WTC11 (cell line): Measurements from ENCODE around the gene PRDX1. TPM values are rescaled to one million over a fixed set of nuclear protein-coding genes. Genes with fewer than 3 reads are reported as not detected.

Source experiments
- ATAC-seq: fragments of 200-7000 bp; cut with Tn5 transposase; 2 replicates; pipeline ENCODE4 v1.10.0; 2021; ENCODE audit warnings: mild to moderate bottlenecking, moderate library complexity
- CTCF ChIA-PET: fragments of 300-600 bp; sonication (Branson Sonifier 250); formaldehyde crosslinking; loops from one replicate; lab custom pipeline; 2021; ENCODE audit warnings: antibody characterized with exemption; lab: Charles Lee
- POLR2A ChIA-PET: fragments of 350-600 bp; sonication (Branson Sonifier 250); formaldehyde crosslinking; loops from one replicate; lab custom pipeline; 2021; ENCODE audit warnings: antibody characterized with exemption; lab: Charles Lee
- DNase-seq: peaks from one replicate; pipeline ENCODE4 v3.0.0; 2021; ENCODE audit warnings: low spot score
- H3K27ac Mint-ChIP-seq: 2 replicates; pipeline ENCODE4 v1.8.0; 2021; ENCODE audit warnings: mixed read lengths
- H3K27me3 Mint-ChIP-seq: 2 replicates; pipeline ENCODE4 v1.8.0; 2021; ENCODE audit warnings: low read depth, mild to moderate bottlenecking, moderate library complexity, mixed read lengths
- H3K36me3 Mint-ChIP-seq: 2 replicates; pipeline ENCODE4 v1.8.0; 2021; ENCODE audit warnings: mixed read lengths
- H3K4me1 Mint-ChIP-seq: 2 replicates; pipeline ENCODE4 v1.8.0; 2022; ENCODE audit warnings: mixed read lengths
- H3K4me3 Mint-ChIP-seq: 2 replicates; pipeline ENCODE4 v1.8.0; 2021; ENCODE audit warnings: mild to moderate bottlenecking, moderate library complexity, mixed read lengths
- H3K9me3 Mint-ChIP-seq: 2 replicates; pipeline ENCODE4 v1.8.0; 2021; ENCODE audit warnings: mixed read lengths
- CDX4 ChIP-seq: fragments of 250-450 bp; sonication (Bioruptor Pico); IDR thresholded peaks from 2 replicates; pipeline ENCODE4 v1.9.0; 2021; ENCODE audit warnings: moderate library complexity, mild to moderate bottlenecking, inconsistent platforms, borderline replicate concordance
- ERG ChIP-seq: fragments of 250-450 bp; sonication (Bioruptor Pico); IDR thresholded peaks from 2 replicates; pipeline ENCODE4 v1.8.0; 2021; ENCODE audit warnings: mild to moderate bottlenecking
- FOXJ3 ChIP-seq: sonication (generic); formaldehyde crosslinking; IDR thresholded peaks from 2 replicates; pipeline ENCODE4 v1.9.0; 2021; ENCODE audit warnings: missing genetic modification reagents, mild to moderate bottlenecking, borderline replicate concordance
- GABPB1 ChIP-seq: sonication (generic); formaldehyde crosslinking; IDR thresholded peaks from 2 replicates; pipeline ENCODE4 v1.8.1; 2023; ENCODE audit warnings: mild to moderate bottlenecking, missing genetic modification reagents
- HMGXB4 ChIP-seq: sonication (generic); formaldehyde crosslinking; IDR thresholded peaks from 2 replicates; pipeline ENCODE4 v1.8.1; 2023; ENCODE audit warnings: mild to moderate bottlenecking, moderate library complexity, missing genetic modification reagents
- MLX ChIP-seq: sonication (generic); formaldehyde crosslinking; IDR thresholded peaks from 2 replicates; pipeline ENCODE4 v1.8.1; 2023; ENCODE audit warnings: mild to moderate bottlenecking, missing genetic modification reagents, moderate library complexity
- NFE2L1 ChIP-seq: sonication (generic); formaldehyde crosslinking; IDR thresholded peaks from 2 replicates; pipeline ENCODE4 v1.8.1; 2023; ENCODE audit warnings: missing genetic modification reagents
- NR3C1 ChIP-seq: sonication (generic); formaldehyde crosslinking; conservative IDR thresholded peaks from 2 replicates; pipeline ENCODE4 v1.8.1; 2023; ENCODE audit warnings: low read depth, mild to moderate bottlenecking, missing genetic modification reagents
- OVOL2 ChIP-seq: fragments of 250-450 bp; sonication (Bioruptor Pico); IDR thresholded peaks from 2 replicates; pipeline ENCODE4 v1.9.0; 2021; ENCODE audit warnings: mild to moderate bottlenecking, borderline replicate concordance
- RELA ChIP-seq: sonication (generic); formaldehyde crosslinking; IDR thresholded peaks from 2 replicates; pipeline ENCODE4 v1.8.1; 2022; ENCODE audit warnings: missing genetic modification reagents, mild to moderate bottlenecking, borderline replicate concordance
- RORB ChIP-seq: fragments of 250-450 bp; sonication (Bioruptor Pico); IDR thresholded peaks from 2 replicates; pipeline ENCODE4 v1.9.0; 2021; ENCODE audit warnings: mild to moderate bottlenecking
- STAT6 ChIP-seq: sonication (generic); formaldehyde crosslinking; conservative IDR thresholded peaks from 2 replicates; pipeline ENCODE4 v1.8.1; 2023; ENCODE audit warnings: mild to moderate bottlenecking, low read depth, missing genetic modification reagents, moderate library complexity
- TEAD1 ChIP-seq: sonication (generic); formaldehyde crosslinking; IDR thresholded peaks from 2 replicates; pipeline ENCODE4 v1.8.0; 2022; ENCODE audit warnings: mild to moderate bottlenecking, missing genetic modification reagents
- ZNF281 ChIP-seq: sonication (generic); formaldehyde crosslinking; IDR thresholded peaks from 2 replicates; pipeline ENCODE4 v1.8.0; 2023; ENCODE audit warnings: mild to moderate bottlenecking, missing genetic modification reagents
- ZNF317 ChIP-seq: sonication (generic); formaldehyde crosslinking; IDR thresholded peaks from 2 replicates; pipeline ENCODE4 v1.8.1; 2023; ENCODE audit warnings: low read depth, mild to moderate bottlenecking, moderate library complexity, missing genetic modification reagents, borderline replicate concordance
- ZNF423 ChIP-seq: fragments of 250-450 bp; sonication (Bioruptor Pico); IDR thresholded peaks from 2 replicates; pipeline ENCODE4 v2.1.2; 2022; ENCODE audit warnings: mild to moderate bottlenecking, moderate library complexity
- ZSCAN18 ChIP-seq: fragments of 250-450 bp; sonication (Bioruptor Pico); IDR thresholded peaks from 2 replicates; pipeline ENCODE4 v2.1.2; 2022; ENCODE audit warnings: mild to moderate bottlenecking, moderate library complexity
- total RNA-seq: library from RNA; stranded (reverse); gene quantifications from 3 replicates; pipeline ENCODE4 v1.2.3, GENCODE V29; 2021

PRDX1 gene
- total RNA-seq, 1 experiment from 2014 or later = 1,197 TPM

- DNase-seq = no peak
- no peak for ATAC-seq
- ChIA-PET CTCF (no interaction called here), POLR2A (interaction anchor here (1.6 kb wide), 1 partner anchor 23 kb away, joined by 7 read pairs; the partner anchor contains the start of gene PRDX1)
- TF ChIP-seq CDX4 (no peak), OVOL2 (CRISPR knock-in tag) (no peak), NR3C1 (CRISPR knock-in tag) (no peak), ZNF317 (CRISPR knock-in tag) (no peak), RORB (CRISPR knock-in tag) (no peak), ERG (CRISPR knock-in tag) (no peak), FOXJ3 (no peak), TEAD1 (CRISPR knock-in tag) (no peak), ZNF281 (CRISPR knock-in tag) (no peak), NFE2L1 (CRISPR knock-in tag) (no peak), ZNF423 (CRISPR knock-in tag) (no peak), ZSCAN18 (CRISPR knock-in tag) (no peak), GABPB1 (CRISPR knock-in tag) (no peak), STAT6 (no peak), MLX (CRISPR knock-in tag) (no peak), RELA (CRISPR knock-in tag) (no peak), HMGXB4 (CRISPR knock-in tag) (no peak)
- Mint-ChIP-seq H3K27ac (no peak overlapping the region), H3K4me1 (peaks cover 11% of the 10 kb centered on the region), H3K9me3 (no peaks in the 10 kb centered on the region), H3K36me3 (no peaks in the 10 kb centered on the region), H3K27me3 (no peaks in the 10 kb centered on the region), H3K4me3 (no peak overlapping the region)
Observed at GRCh38 chr1:45544530-45544929, 22.8 kb upstream of the PRDX1 start.
